ENCODE data around the gene SCG2.

Gene SCG2

GRCh38 chr2:223586261-223586660, 15.9 kb downstream of the SCG2 start:
- no peaks in the 10 kb centered on the region for H3F3A ChIP-seq (ENCODE audit: insufficient read depth, low read length)
- H3K9me3 ChIP-seq (ENCODE audit: low read length), result no peaks in the 10 kb centered on the region
- no peak overlapping the region for H3K4me3 ChIP-seq (ENCODE audit: low read depth, low read length, poor library complexity, severe bottlenecking)
- TF ChIP-seq EZH2 (IDR thresholded peaks at IDR 0.05; ENCODE audit: borderline replicate concordance, low read length), result no peak
- TF ChIP-seq CTCF (IDR thresholded peaks at IDR 0.05; ENCODE audit: low read length), result no peak
- no peaks in the 10 kb centered on the region for H4K20me1 ChIP-seq (ENCODE audit: insufficient read depth, low read length)
- H3K4me2 ChIP-seq (ENCODE audit: low read length), result no peak overlapping the region
- no peaks in the 10 kb centered on the region for H3K27me3 ChIP-seq (ENCODE audit: insufficient read depth, low read length)
- no peak overlapping the region for H3K9ac ChIP-seq (ENCODE audit: low read length)
- H3K9me2 ChIP-seq (ENCODE audit: low read depth, low read length), result no peaks in the 10 kb centered on the region
- H3K4me1 ChIP-seq (ENCODE audit: insufficient read depth, low read length, severe bottlenecking), result no peaks in the 10 kb centered on the region
- no peak overlapping the region for H2AFZ ChIP-seq (ENCODE audit: low read length)
- H3K79me2 ChIP-seq (ENCODE audit: insufficient read depth, low read length), result no peaks in the 10 kb centered on the region
- no peaks in the 10 kb centered on the region for H3K36me3 ChIP-seq (ENCODE audit: insufficient read depth, low read length)
- no peak overlapping the region for H3K27ac ChIP-seq (ENCODE audit: low read depth, low read length, poor library complexity, severe bottlenecking)

- H3K79me2 ChIP-seq (ENCODE audit: insufficient read depth, low read length), result no peaks in the 10 kb centered on the region
- no peak overlapping the region for H3K4me3 ChIP-seq (ENCODE audit: low read depth, low read length, poor library complexity, severe bottlenecking)
- H3K9ac ChIP-seq (ENCODE audit: low read length), result no peak overlapping the region
- no peaks in the 10 kb centered on the region for H3K9me3 ChIP-seq (ENCODE audit: low read length)
- H4K20me1 ChIP-seq (ENCODE audit: insufficient read depth, low read length), result no peaks in the 10 kb centered on the region
- no peak overlapping the region for H3K4me2 ChIP-seq (ENCODE audit: low read length)
- no peak overlapping the region for H3K27ac ChIP-seq (ENCODE audit: low read depth, low read length, poor library complexity, severe bottlenecking)
- H3F3A ChIP-seq (ENCODE audit: insufficient read depth, low read length), result no peaks in the 10 kb centered on the region
- no peaks in the 10 kb centered on the region for H3K36me3 ChIP-seq (ENCODE audit: insufficient read depth, low read length)
- no peak overlapping the region for H2AFZ ChIP-seq (ENCODE audit: low read length)
- no peaks in the 10 kb centered on the region for H3K27me3 ChIP-seq (ENCODE audit: insufficient read depth, low read length)
- no peaks in the 10 kb centered on the region for H3K4me1 ChIP-seq (ENCODE audit: insufficient read depth, low read length, severe bottlenecking)
- H3K9me2 ChIP-seq (ENCODE audit: low read depth, low read length), result no peaks in the 10 kb centered on the region
- TF ChIP-seq EZH2 (IDR thresholded peaks at IDR 0.05; ENCODE audit: borderline replicate concordance, low read length) (no peak), CTCF (IDR thresholded peaks at IDR 0.05; ENCODE audit: low read length) (no peak)
Measured at GRCh38 chr2:223585666-223586065, 16.5 kb downstream of the SCG2 start.

GRCh38 chr2:223582001-223582400, 20.2 kb downstream of the SCG2 start:
- Histone ChIP-seq H3K79me2 (ENCODE audit: insufficient read depth, low read length) (no peaks in the 10 kb centered on the region), H3K27ac (ENCODE audit: low read depth, low read length, poor library complexity, severe bottlenecking) (no peak overlapping the region), H3K4me1 (ENCODE audit: insufficient read depth, low read length, severe bottlenecking) (no peaks in the 10 kb centered on the region), H3K9me2 (ENCODE audit: low read depth, low read length) (no peaks in the 10 kb centered on the region), H3K9ac (ENCODE audit: low read length) (no peak overlapping the region), H3K27me3 (ENCODE audit: insufficient read depth, low read length) (no peaks in the 10 kb centered on the region), H3K4me2 (ENCODE audit: low read length) (no peak overlapping the region), H3K36me3 (ENCODE audit: insufficient read depth, low read length) (no peaks in the 10 kb centered on the region), H4K20me1 (ENCODE audit: insufficient read depth, low read length) (no peaks in the 10 kb centered on the region), H2AFZ (ENCODE audit: low read length) (no peak overlapping the region), H3K9me3 (ENCODE audit: low read length) (no peaks in the 10 kb centered on the region), H3F3A (ENCODE audit: insufficient read depth, low read length) (no peaks in the 10 kb centered on the region), H3K4me3 (ENCODE audit: low read depth, low read length, poor library complexity, severe bottlenecking) (no peak overlapping the region)
- TF ChIP-seq CTCF (IDR thresholded peaks at IDR 0.05; ENCODE audit: low read length), result no peak
- no peak for TF ChIP-seq EZH2 (IDR thresholded peaks at IDR 0.05; ENCODE audit: borderline replicate concordance, low read length)
